ENCODE results near the gene VENTX.

VENTX gene

GRCh38 chr10:133236401-133237240 lies 1.0 kb upstream of the VENTX start:
- TF ChIP-seq ISL1 (CRISPR knock-in tag; IDR thresholded peaks at IDR 0.05): no peak
- no peak for TF ChIP-seq CSDC2 (CRISPR knock-in tag; IDR thresholded peaks at IDR 0.05)
- no peak for TF ChIP-seq TSHZ2 (CRISPR knock-in tag; IDR thresholded peaks at IDR 0.05)
- TF ChIP-seq ZFP30 (CRISPR knock-in tag; IDR thresholded peaks at IDR 0.05): no peak
- TF ChIP-seq ZNF565 (CRISPR knock-in tag; conservative IDR thresholded peaks at IDR 0.05; ENCODE audit: low read depth): no peak
- TF ChIP-seq BACH2 (CRISPR knock-in tag; IDR thresholded peaks at IDR 0.05; ENCODE audit: borderline replicate concordance): no peak
- no peak for TF ChIP-seq ZNF8 (CRISPR knock-in tag; IDR thresholded peaks at IDR 0.05)
- TF ChIP-seq SNAI2 (CRISPR knock-in tag; IDR thresholded peaks at IDR 0.05): no peak
- TF ChIP-seq CREB5 (CRISPR knock-in tag; IDR thresholded peaks at IDR 0.05; ENCODE audit: low read depth): no peak
- no peak for TF ChIP-seq ZFP3 (CRISPR knock-in tag; IDR thresholded peaks at IDR 0.05)
- no peak for TF ChIP-seq TOX (CRISPR knock-in tag; IDR thresholded peaks at IDR 0.05; ENCODE audit: borderline replicate concordance)
- no peak for TF ChIP-seq ESRRG (CRISPR knock-in tag; IDR thresholded peaks at IDR 0.05)
- ATAC-seq: peak; percentile 39; the same call in 2 of the 3 replicates

GRCh38 chr10:133237241-133237587 lies 441 bp upstream of the VENTX start:
- ATAC-seq: peak; percentile 34; the same call in 2 of the 3 replicates
- TF ChIP-seq ESRRG (CRISPR knock-in tag; IDR thresholded peaks at IDR 0.05) (no peak), RARB (CRISPR knock-in tag; IDR thresholded peaks at IDR 0.05) (no peak)

GRCh38 chr10:133238466-133238804 lies 780 bp downstream of the VENTX start:
- no peak for TF ChIP-seq ESRRG (CRISPR knock-in tag; IDR thresholded peaks at IDR 0.05)
- no peak for TF ChIP-seq POU6F1 (CRISPR knock-in tag; IDR thresholded peaks at IDR 0.05; ENCODE audit: borderline replicate concordance, low read depth)
- no peak for TF ChIP-seq ZNF8 (CRISPR knock-in tag; IDR thresholded peaks at IDR 0.05)
- no peak for TF ChIP-seq PPARA (CRISPR knock-in tag; IDR thresholded peaks at IDR 0.05; ENCODE audit: borderline replicate concordance)
- TF ChIP-seq CREB5 (CRISPR knock-in tag; IDR thresholded peaks at IDR 0.05; ENCODE audit: low read depth): no peak
- no peak for TF ChIP-seq PATZ1 (CRISPR knock-in tag; IDR thresholded peaks at IDR 0.05; ENCODE audit: borderline replicate concordance)
- no peak for TF ChIP-seq GLIS3 (CRISPR knock-in tag; IDR thresholded peaks at IDR 0.05)
- no peak for TF ChIP-seq TSHZ2 (CRISPR knock-in tag; IDR thresholded peaks at IDR 0.05)
- TF ChIP-seq ZNF70 (CRISPR knock-in tag; IDR thresholded peaks at IDR 0.05): no peak
- TF ChIP-seq TCF4 (CRISPR knock-in tag; IDR thresholded peaks at IDR 0.05; ENCODE audit: borderline replicate concordance): no peak
- no peak for TF ChIP-seq OSR1 (CRISPR knock-in tag; IDR thresholded peaks at IDR 0.05)
- no peak for TF ChIP-seq BACH2 (CRISPR knock-in tag; IDR thresholded peaks at IDR 0.05; ENCODE audit: borderline replicate concordance)
- TF ChIP-seq SNAI2 (CRISPR knock-in tag; IDR thresholded peaks at IDR 0.05): no peak
- no peak for TF ChIP-seq ZNF565 (CRISPR knock-in tag; conservative IDR thresholded peaks at IDR 0.05; ENCODE audit: low read depth)
- TF ChIP-seq TOX (CRISPR knock-in tag; IDR thresholded peaks at IDR 0.05; ENCODE audit: borderline replicate concordance): no peak
- no peak for TF ChIP-seq RARB (CRISPR knock-in tag; IDR thresholded peaks at IDR 0.05)
- no peak for TF ChIP-seq ARNTL (CRISPR knock-in tag; IDR thresholded peaks at IDR 0.05; ENCODE audit: borderline replicate concordance, low read depth)
- no peak for TF ChIP-seq CSDC2 (CRISPR knock-in tag; IDR thresholded peaks at IDR 0.05)
- no peak for TF ChIP-seq ZC3H10 (CRISPR knock-in tag; IDR thresholded peaks at IDR 0.05)
- no peak for ATAC-seq

Data from SK-N-SH treated with all-trans-retinoic acid at 6 μM for 48 hours (cell line).